ENCODE measurements around the gene CEP63. TPM values are rescaled to one million over a fixed set of nuclear protein-coding genes. Genes with fewer than 3 reads are reported as not detected.

CEP63 gene
- total and polyA plus RNA-seq, 2 experiments from 2014 or later, result 15.8 to 237 TPM

DNA sequence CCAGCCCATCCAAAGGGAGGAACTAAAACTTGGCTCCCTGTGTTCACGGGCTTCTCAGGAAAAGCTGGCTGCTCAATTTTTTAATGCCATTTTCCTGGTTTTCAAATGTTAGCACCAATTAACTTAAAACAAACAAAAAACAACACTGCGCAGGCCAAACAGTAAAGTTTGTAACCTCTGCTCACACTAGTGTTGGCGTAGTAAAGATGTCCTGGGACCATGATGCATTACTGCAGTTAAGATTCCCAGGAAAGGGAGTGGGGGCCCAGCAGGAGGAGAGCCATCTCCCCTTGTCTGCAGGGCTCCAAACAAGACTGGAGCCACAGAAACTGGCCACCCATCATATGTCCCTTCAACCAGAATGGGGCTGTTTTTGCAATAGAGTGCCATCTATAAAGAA is 91.0 kb downstream of the CEP63 start:
- H2AFZ ChIP-seq, result no peak overlapping the region
- no peaks in the 10 kb centered on the region for H3K27me3 ChIP-seq
- H3K36me3 ChIP-seq (replicated peaks; ENCODE audit: insufficient read depth, low read depth), result no peaks in the 10 kb centered on the region
- WGBS (ENCODE audit: low lambda C conversion rate, missing lambda C conversion rate), result 87% methylated on average over 3 of the region's 3 CpGs
- H3K27ac ChIP-seq, result peak overlapping the region; percentile 26
- DNase-seq (ENCODE audit: low spot score), result no peak
- H3K4me3 ChIP-seq, result no peak overlapping the region
- no peaks in the 10 kb centered on the region for H4K20me1 ChIP-seq (ENCODE audit: insufficient read depth, poor library complexity, severe bottlenecking)
- peaks cover 4% of the 10 kb centered on the region for H3K9me3 ChIP-seq (ENCODE audit: low read depth)
- TF ChIP-seq EZH2 (IDR thresholded peaks at IDR 0.05; ENCODE audit: borderline replicate concordance), result no peak
- no peak for TF ChIP-seq EZH2phosphoT487 (IDR thresholded peaks at IDR 0.05; ENCODE audit: low read depth, severe bottlenecking, unreplicated experiment)
- TF ChIP-seq, protein P1, sequence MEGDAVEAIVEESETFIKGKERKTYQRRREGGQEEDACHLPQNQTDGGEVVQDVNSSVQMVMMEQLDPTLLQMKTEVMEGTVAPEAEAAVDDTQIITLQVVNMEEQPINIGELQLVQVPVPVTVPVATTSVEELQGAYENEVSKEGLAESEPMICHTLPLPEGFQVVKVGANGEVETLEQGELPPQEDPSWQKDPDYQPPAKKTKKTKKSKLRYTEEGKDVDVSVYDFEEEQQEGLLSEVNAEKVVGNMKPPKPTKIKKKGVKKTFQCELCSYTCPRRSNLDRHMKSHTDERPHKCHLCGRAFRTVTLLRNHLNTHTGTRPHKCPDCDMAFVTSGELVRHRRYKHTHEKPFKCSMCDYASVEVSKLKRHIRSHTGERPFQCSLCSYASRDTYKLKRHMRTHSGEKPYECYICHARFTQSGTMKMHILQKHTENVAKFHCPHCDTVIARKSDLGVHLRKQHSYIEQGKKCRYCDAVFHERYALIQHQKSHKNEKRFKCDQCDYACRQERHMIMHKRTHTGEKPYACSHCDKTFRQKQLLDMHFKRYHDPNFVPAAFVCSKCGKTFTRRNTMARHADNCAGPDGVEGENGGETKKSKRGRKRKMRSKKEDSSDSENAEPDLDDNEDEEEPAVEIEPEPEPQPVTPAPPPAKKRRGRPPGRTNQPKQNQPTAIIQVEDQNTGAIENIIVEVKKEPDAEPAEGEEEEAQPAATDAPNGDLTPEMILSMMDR (IDR thresholded peaks at IDR 0.05; ENCODE audit: poor library complexity), result no peak
- H3K79me2 ChIP-seq, result no peaks in the 10 kb centered on the region
- H3K9me2 ChIP-seq (replicated peaks; ENCODE audit: insufficient read depth), result no peaks in the 10 kb centered on the region
- H3K4me1 ChIP-seq (ENCODE audit: insufficient read depth), result no peaks in the 10 kb centered on the region
- no peak overlapping the region for H3K4me2 ChIP-seq

DNA sequence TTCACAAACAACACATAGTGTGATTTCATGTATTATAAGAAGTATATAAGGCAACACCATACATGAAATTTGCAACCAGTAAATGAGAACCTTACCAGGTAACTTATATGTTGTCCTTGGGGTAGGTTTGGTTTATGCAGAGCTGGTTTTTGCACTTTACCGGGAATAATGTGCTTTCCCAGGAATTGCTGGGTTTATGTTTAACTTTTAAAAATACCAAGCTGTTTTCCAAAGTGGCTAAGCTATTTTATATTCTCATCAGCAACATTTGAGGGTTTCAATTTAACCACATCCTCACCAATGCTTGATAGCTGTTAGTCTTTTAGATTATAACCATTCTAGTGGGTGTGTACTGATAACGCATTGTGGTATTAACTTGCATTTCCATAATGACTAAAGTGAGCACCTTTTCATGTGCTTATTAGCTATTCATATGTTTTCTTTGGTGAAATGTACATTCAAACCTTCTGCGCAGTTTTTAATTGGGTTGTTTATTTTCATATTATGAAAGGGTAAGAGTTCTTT is 93.3 kb downstream of the CEP63 start:
- no peak overlapping the region for H3K27ac ChIP-seq
- no peaks in the 10 kb centered on the region for H3K9me2 ChIP-seq (replicated peaks; ENCODE audit: insufficient read depth)
- no peaks in the 10 kb centered on the region for H3K4me1 ChIP-seq (ENCODE audit: insufficient read depth)
- no peaks in the 10 kb centered on the region for H3K79me2 ChIP-seq
- 88% methylated on average over 3 of the region's 3 CpGs for WGBS (ENCODE audit: low lambda C conversion rate, missing lambda C conversion rate)
- TF ChIP-seq, protein P1 (IDR thresholded peaks at IDR 0.05; ENCODE audit: poor library complexity), result no peak
- TF ChIP-seq EZH2 (IDR thresholded peaks at IDR 0.05; ENCODE audit: borderline replicate concordance), result no peak
- TF ChIP-seq EZH2phosphoT487 (IDR thresholded peaks at IDR 0.05; ENCODE audit: low read depth, severe bottlenecking, unreplicated experiment), result no peak
- no peak overlapping the region for H3K4me2 ChIP-seq
- DNase-seq (ENCODE audit: low spot score), result no peak
- H3K9me3 ChIP-seq (ENCODE audit: low read depth), result no peaks in the 10 kb centered on the region
- no peaks in the 10 kb centered on the region for H4K20me1 ChIP-seq (ENCODE audit: insufficient read depth, poor library complexity, severe bottlenecking)
- H3K4me3 ChIP-seq, result no peak overlapping the region
- H3K27me3 ChIP-seq, result no peaks in the 10 kb centered on the region
- no peaks in the 10 kb centered on the region for H3K36me3 ChIP-seq (replicated peaks; ENCODE audit: insufficient read depth, low read depth)
- no peak overlapping the region for H2AFZ ChIP-seq

DNA sequence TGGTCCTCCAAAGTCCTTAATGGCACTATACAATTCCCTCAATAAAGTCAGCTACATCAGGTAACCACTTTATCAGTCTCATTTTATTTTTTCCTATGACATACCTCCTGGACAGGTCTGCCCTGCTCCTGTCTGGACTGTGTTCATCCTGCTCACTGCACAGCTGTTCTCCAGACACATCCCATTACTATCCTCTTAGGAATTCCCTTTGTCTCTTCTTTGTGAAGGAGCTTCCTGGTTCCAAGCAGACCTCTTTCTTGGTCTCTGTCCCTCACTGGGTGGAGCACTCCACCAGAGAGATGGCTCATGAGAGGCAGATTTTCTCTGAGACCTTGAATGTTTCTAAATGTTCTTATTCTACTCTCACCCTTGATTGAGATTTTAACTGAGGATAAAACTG is 104.9 kb downstream of the CEP63 start:
- DNase-seq (ENCODE audit: low spot score), result no peak
- H3K27me3 ChIP-seq, result no peaks in the 10 kb centered on the region
- H3K9me2 ChIP-seq (replicated peaks; ENCODE audit: insufficient read depth), result no peaks in the 10 kb centered on the region
- H3K4me3 ChIP-seq, result no peak overlapping the region
- no peaks in the 10 kb centered on the region for H3K4me1 ChIP-seq (ENCODE audit: insufficient read depth)
- H3K27ac ChIP-seq, result no peak overlapping the region
- H3K36me3 ChIP-seq (replicated peaks; ENCODE audit: insufficient read depth, low read depth), result no peaks in the 10 kb centered on the region
- no peak overlapping the region for H2AFZ ChIP-seq
- no peaks in the 10 kb centered on the region for H4K20me1 ChIP-seq (ENCODE audit: insufficient read depth, poor library complexity, severe bottlenecking)
- H3K79me2 ChIP-seq, result no peaks in the 10 kb centered on the region
- H3K9me3 ChIP-seq (ENCODE audit: low read depth), result no peaks in the 10 kb centered on the region
- no peak for TF ChIP-seq EZH2 (IDR thresholded peaks at IDR 0.05; ENCODE audit: borderline replicate concordance)
- TF ChIP-seq, protein P1 (IDR thresholded peaks at IDR 0.05; ENCODE audit: poor library complexity), result no peak
- TF ChIP-seq EZH2phosphoT487 (IDR thresholded peaks at IDR 0.05; ENCODE audit: low read depth, severe bottlenecking, unreplicated experiment), result no peak
- no peak overlapping the region for H3K4me2 ChIP-seq

DNA sequence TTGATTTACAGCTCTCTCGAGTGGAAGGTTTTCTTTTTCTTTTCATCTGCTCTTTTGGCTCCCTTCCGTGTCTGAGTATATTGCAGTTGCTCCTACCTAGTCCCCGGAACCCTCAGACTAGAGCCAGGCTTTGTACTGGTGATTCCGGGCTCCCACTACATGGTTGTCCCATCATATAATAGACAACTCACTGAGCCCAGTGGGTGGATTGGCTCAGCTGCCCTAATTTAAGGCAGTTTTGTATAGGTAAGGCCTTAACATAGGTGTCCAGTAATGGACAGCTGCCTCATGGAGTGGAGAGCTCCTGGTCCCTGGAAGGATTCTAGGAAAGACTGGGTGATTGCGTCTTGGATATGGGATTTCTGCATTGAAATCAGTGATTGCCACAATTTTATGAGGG is 106.9 kb downstream of the CEP63 start:
- H3K9me2 ChIP-seq (replicated peaks; ENCODE audit: insufficient read depth), result no peaks in the 10 kb centered on the region
- H3K36me3 ChIP-seq (replicated peaks; ENCODE audit: insufficient read depth, low read depth), result no peaks in the 10 kb centered on the region
- no peaks in the 10 kb centered on the region for H3K79me2 ChIP-seq
- H2AFZ ChIP-seq, result no peak overlapping the region
- no peaks in the 10 kb centered on the region for H4K20me1 ChIP-seq (ENCODE audit: insufficient read depth, poor library complexity, severe bottlenecking)
- no peaks in the 10 kb centered on the region for H3K4me1 ChIP-seq (ENCODE audit: insufficient read depth)
- 87% methylated on average over 5 of the region's 5 CpGs for WGBS (ENCODE audit: low lambda C conversion rate, missing lambda C conversion rate)
- H3K27ac ChIP-seq, result no peak overlapping the region
- TF ChIP-seq EZH2phosphoT487 (IDR thresholded peaks at IDR 0.05; ENCODE audit: low read depth, severe bottlenecking, unreplicated experiment), result no peak
- no peak for TF ChIP-seq EZH2 (IDR thresholded peaks at IDR 0.05; ENCODE audit: borderline replicate concordance)
- TF ChIP-seq, protein P1 (IDR thresholded peaks at IDR 0.05; ENCODE audit: poor library complexity), result no peak
- no peak overlapping the region for H3K4me3 ChIP-seq
- H3K9me3 ChIP-seq (ENCODE audit: low read depth), result no peaks in the 10 kb centered on the region
- no peak overlapping the region for H3K4me2 ChIP-seq
- H3K27me3 ChIP-seq, result no peaks in the 10 kb centered on the region
- DNase-seq (ENCODE audit: low spot score), result no peak

Data from hepatocyte (in vitro differentiated cells).